ENCODE results near the gene OSBPL8.

Gene OSBPL8

GRCh38 chr12:76555797-76556196 lies 3.8 kb downstream of the OSBPL8 start:
- no peak for DNase-seq

- no peak for DNase-seq
These were observed 4.3 kb downstream of the OSBPL8 start for GRCh38 chr12:76555231-76555767.

- no peak for DNase-seq
These were observed 5.0 kb downstream of the OSBPL8 start for GRCh38 chr12:76554405-76555230.

- no peak for DNase-seq
These were observed 7.1 kb downstream of the OSBPL8 start for GRCh38 chr12:76552343-76552938.

- no peak for DNase-seq
These were observed 8.1 kb downstream of the OSBPL8 start for GRCh38 chr12:76551482-76551888.

- no peak for DNase-seq
These were observed 10.4 kb downstream of the OSBPL8 start for GRCh38 chr12:76549131-76549530.

- DNase-seq: no peak
These were observed 11.2 kb downstream of the OSBPL8 start for GRCh38 chr12:76548222-76548837.

- no peak for DNase-seq
These were observed 12.0 kb downstream of the OSBPL8 start for GRCh38 chr12:76547526-76547925.

- DNase-seq: no peak
These were observed 12.7 kb downstream of the OSBPL8 start for GRCh38 chr12:76546889-76547288.

GRCh38 chr12:76545486-76545885 lies 14.1 kb downstream of the OSBPL8 start:
- no peak for DNase-seq

- DNase-seq: no peak
These were observed 14.8 kb downstream of the OSBPL8 start for GRCh38 chr12:76544601-76545261.

GRCh38 chr12:76543813-76544347 lies 15.7 kb downstream of the OSBPL8 start:
- DNase-seq: no peak

- no peak for DNase-seq
These were observed 16.7 kb downstream of the OSBPL8 start for GRCh38 chr12:76542908-76543307.

GRCh38 chr12:76539727-76540126 lies 19.8 kb downstream of the OSBPL8 start:
- DNase-seq: no peak

GRCh38 chr12:76537923-76538322 lies 21.6 kb downstream of the OSBPL8 start:
- no peak for DNase-seq

GRCh38 chr12:76536546-76536945 lies 23.0 kb downstream of the OSBPL8 start:
- no peak for DNase-seq

GRCh38 chr12:76535170-76535569 lies 24.4 kb downstream of the OSBPL8 start:
- DNase-seq: no peak

- no peak for DNase-seq
These were observed 26.2 kb downstream of the OSBPL8 start for GRCh38 chr12:76533331-76533730.

GRCh38 chr12:76532520-76532919 lies 27.1 kb downstream of the OSBPL8 start:
- DNase-seq: no peak

GRCh38 chr12:76531056-76531455 lies 28.5 kb downstream of the OSBPL8 start:
- DNase-seq: no peak

GRCh38 chr12:76530516-76530915 lies 29.1 kb downstream of the OSBPL8 start:
- no peak for DNase-seq

- no peak for DNase-seq
These were observed 30.2 kb downstream of the OSBPL8 start for GRCh38 chr12:76529226-76529918.

Data from NCI-H1417 treated with DMSO at 0.1 percent for 48 hours (cell line).